ENCODE data around the gene ZKSCAN7. TPM values are rescaled to one million over a fixed set of nuclear protein-coding genes. Genes with fewer than 3 reads are reported as not detected.

ZKSCAN7 gene
- polyA plus RNA-seq, 1 of the 3 experiments (the other 2 are of a cell fraction): 5.4 TPM

- Histone ChIP-seq H3K27ac (ENCODE audit: low read depth in 2 of 2, low read length in 1 of 2) (no peak overlapping the region), H3K4me2 (no peak overlapping the region), H4K20me1 (ENCODE audit: insufficient read depth) (no peaks in the 10 kb centered on the region), H3K9me2 (no peaks in the 10 kb centered on the region), H3K4me3 (ENCODE audit: low read depth in 2 of 2, low read length in 1 of 2) (no peak overlapping the region), H3K27me3 (ENCODE audit: insufficient read depth) (no peaks in the 10 kb centered on the region; the same call in 1 of the 2 replicates), H2AFZ (ENCODE audit: low read depth) (no peak overlapping the region), H3K4me1 (ENCODE audit: control insufficient read depth in 1 of 2, insufficient read depth in 2 of 2, low read depth in 1 of 2, low read length in 1 of 2) (no peaks in the 10 kb centered on the region), H3K79me2 (ENCODE audit: insufficient read depth) (no peaks in the 10 kb centered on the region), H3K36me3 (replicated peaks in 1 of 2; ENCODE audit: control insufficient read depth in 1 of 2, insufficient read depth in 2 of 2, low read length in 1 of 2) (no peaks in the 10 kb centered on the region), H3F3A (replicated peaks; ENCODE audit: insufficient read depth) (no peaks in the 10 kb centered on the region), H3K9ac (no peak overlapping the region), H3K9me3 (no peaks in the 10 kb centered on the region)
- ChIA-PET CTCF (no interaction called here), POLR2A (no interaction called here)
- 38% methylated on average over 7 of the region's 7 CpGs for WGBS (ENCODE audit: low lambda C conversion rate)
- DNase-seq: no peak
- TF ChIP-seq, protein P1, sequence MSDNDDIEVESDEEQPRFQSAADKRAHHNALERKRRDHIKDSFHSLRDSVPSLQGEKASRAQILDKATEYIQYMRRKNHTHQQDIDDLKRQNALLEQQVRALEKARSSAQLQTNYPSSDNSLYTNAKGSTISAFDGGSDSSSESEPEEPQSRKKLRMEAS (IDR thresholded peaks at IDR 0.05; ENCODE audit: low read depth): no peak
- TF ChIP-seq ELF1 (IDR thresholded peaks at IDR 0.05) (no peak), RCOR1 (IDR thresholded peaks at IDR 0.05; ENCODE audit: low read length) (no peak), GABPA (IDR thresholded peaks at IDR 0.05; ENCODE audit: low read depth) (no peak), GATA2 (CRISPR knock-in tag; IDR thresholded peaks at IDR 0.05) (no peak), TEAD4 (IDR thresholded peaks at IDR 0.05; ENCODE audit: borderline replicate concordance, insufficient read depth) (no peak), SMC3 (IDR thresholded peaks at IDR 0.05; ENCODE audit: low read depth, low read length) (no peak), NFIC (IDR thresholded peaks at IDR 0.05; ENCODE audit: borderline replicate concordance) (no peak), FOXM1 (IDR thresholded peaks at IDR 0.05; ENCODE audit: low read depth) (no peak), YY1 (IDR thresholded peaks at IDR 0.05; ENCODE audit: low read depth) (no peak), IRF3 (IDR thresholded peaks at IDR 0.05; ENCODE audit: low read depth, low read length) (no peak), CHD2 (IDR thresholded peaks at IDR 0.05; ENCODE audit: low read length, partially characterized antibody) (no peak), RXRA (IDR thresholded peaks at IDR 0.05; ENCODE audit: borderline replicate concordance, low read depth) (no peak)
- TF ChIP-seq, protein P2, sequence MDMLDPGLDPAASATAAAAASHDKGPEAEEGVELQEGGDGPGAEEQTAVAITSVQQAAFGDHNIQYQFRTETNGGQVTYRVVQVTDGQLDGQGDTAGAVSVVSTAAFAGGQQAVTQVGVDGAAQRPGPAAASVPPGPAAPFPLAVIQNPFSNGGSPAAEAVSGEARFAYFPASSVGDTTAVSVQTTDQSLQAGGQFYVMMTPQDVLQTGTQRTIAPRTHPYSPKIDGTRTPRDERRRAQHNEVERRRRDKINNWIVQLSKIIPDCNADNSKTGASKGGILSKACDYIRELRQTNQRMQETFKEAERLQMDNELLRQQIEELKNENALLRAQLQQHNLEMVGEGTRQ (IDR thresholded peaks at IDR 0.05; ENCODE audit: borderline replicate concordance, low read depth, low read length): no peak
- TF ChIP-seq, protein P3, sequence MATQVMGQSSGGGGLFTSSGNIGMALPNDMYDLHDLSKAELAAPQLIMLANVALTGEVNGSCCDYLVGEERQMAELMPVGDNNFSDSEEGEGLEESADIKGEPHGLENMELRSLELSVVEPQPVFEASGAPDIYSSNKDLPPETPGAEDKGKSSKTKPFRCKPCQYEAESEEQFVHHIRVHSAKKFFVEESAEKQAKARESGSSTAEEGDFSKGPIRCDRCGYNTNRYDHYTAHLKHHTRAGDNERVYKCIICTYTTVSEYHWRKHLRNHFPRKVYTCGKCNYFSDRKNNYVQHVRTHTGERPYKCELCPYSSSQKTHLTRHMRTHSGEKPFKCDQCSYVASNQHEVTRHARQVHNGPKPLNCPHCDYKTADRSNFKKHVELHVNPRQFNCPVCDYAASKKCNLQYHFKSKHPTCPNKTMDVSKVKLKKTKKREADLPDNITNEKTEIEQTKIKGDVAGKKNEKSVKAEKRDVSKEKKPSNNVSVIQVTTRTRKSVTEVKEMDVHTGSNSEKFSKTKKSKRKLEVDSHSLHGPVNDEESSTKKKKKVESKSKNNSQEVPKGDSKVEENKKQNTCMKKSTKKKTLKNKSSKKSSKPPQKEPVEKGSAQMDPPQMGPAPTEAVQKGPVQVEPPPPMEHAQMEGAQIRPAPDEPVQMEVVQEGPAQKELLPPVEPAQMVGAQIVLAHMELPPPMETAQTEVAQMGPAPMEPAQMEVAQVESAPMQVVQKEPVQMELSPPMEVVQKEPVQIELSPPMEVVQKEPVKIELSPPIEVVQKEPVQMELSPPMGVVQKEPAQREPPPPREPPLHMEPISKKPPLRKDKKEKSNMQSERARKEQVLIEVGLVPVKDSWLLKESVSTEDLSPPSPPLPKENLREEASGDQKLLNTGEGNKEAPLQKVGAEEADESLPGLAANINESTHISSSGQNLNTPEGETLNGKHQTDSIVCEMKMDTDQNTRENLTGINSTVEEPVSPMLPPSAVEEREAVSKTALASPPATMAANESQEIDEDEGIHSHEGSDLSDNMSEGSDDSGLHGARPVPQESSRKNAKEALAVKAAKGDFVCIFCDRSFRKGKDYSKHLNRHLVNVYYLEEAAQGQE (IDR thresholded peaks at IDR 0.05; ENCODE audit: low read depth, low read length): no peak
Observed at GRCh38 chr3:44522494-44522933, 32.5 kb upstream of the ZKSCAN7 start.

Data from SK-N-SH (cell line).